Sigmoid colon (tissue), 7 donors: Measurements from ENCODE around the gene ZNF275. TPM values are rescaled to one million over a fixed set of nuclear protein-coding genes. Genes with fewer than 3 reads are reported as not detected.

ENCODE experiments used
- DNase-seq: peaks from one replicate; pipeline ENCODE4 v3.0.0-alpha.2; 2019
- H3K27ac ChIP-seq, 4 donors: fragments of 200-600 bp; sonication (generic); one replicate each; pipeline ENCODE4 v1.5.1; 2016 to 2019; ENCODE audit warnings: mild to moderate bottlenecking in 1 of 4
- H3K27me3 ChIP-seq, 3 donors: fragments of 200-600 bp; sonication (generic); one replicate each; pipeline ENCODE4 v1.5.1; 2019; ENCODE audit warnings: mild to moderate bottlenecking in 1 of 3
- H3K36me3 ChIP-seq, 4 donors: fragments of 200-600 bp; sonication (generic); one replicate each; pipeline ENCODE4 v1.5.1; 2016 to 2019
- H3K4me1 ChIP-seq, 4 donors: fragments of 200-600 bp; sonication (generic); one replicate each; pipeline ENCODE4 v1.5.1; 2017 to 2019
- H3K4me3 ChIP-seq, 4 donors: fragments of 200-600 bp; sonication (generic); one replicate each; pipeline ENCODE4 v1.5.1; 2017 to 2019; ENCODE audit warnings: mild to moderate bottlenecking in 2 of 4, moderate library complexity in 1 of 4
- H3K9me3 ChIP-seq, 4 donors: fragments of 200-600 bp in 3 of 4; sonication (generic) in 3 of 4; one replicate each; pipeline versions ENCODE4 v1.5.1 to v1.6.1; 2013 to 2019
- EP300 ChIP-seq, 4 donors: sonication (generic); formaldehyde crosslinking; IDR thresholded peaks; one replicate each; pipeline ENCODE4 v1.6.1; 2017; ENCODE audit warnings: antibody characterized with exemption in 4 of 4
- POLR2A ChIP-seq, 2 donors: fragments of 450-650 bp; IDR thresholded peaks; one replicate each; pipeline ENCODE4 v1.6.1; 2016; ENCODE audit warnings: antibody characterized with exemption in 2 of 2, mild to moderate bottlenecking in 2 of 2, moderate library complexity in 2 of 2
- POLR2AphosphoS5 ChIP-seq, 4 donors: sonication (generic); formaldehyde crosslinking; IDR thresholded peaks; one replicate each; pipeline ENCODE4 v1.6.1; 2017; ENCODE audit warnings: antibody characterized with exemption in 4 of 4
- WGBS, 2 donors: extraction: QIAGEN DNeasy Blood & Tissue Kit; methylation state at CpG; one replicate each; pipeline ENCODE4 v1.1.7; 2013; 5-methylcytosine and 5-hydroxymethylcytosine counted together
- intact Hi-C: fragments of 100-400 bp; cut with DNase I; formaldehyde crosslinking; loops from one replicate; pipeline ENCODE4 v1.15.1; 2023
- polyA plus RNA-seq, 3 donors: library from polyadenylated mRNA; stranded (reverse); fragments of 200-250 nt; gene quantifications; one replicate each; pipeline ENCODE4 v1.2.3, GENCODE V29; 2013
- total RNA-seq, 4 donors: library from RNA; depleted of rRNA; stranded (reverse); fragments of >200 nt; gene quantifications; one replicate each; pipeline ENCODE4 v1.1.0, GENCODE V29; 2016
- TF ChIP-seq, protein P1 (sequence below), 4 experiments: fragments of 450-650 bp in 3 of 4; fragments of 200-600 bp in 1 of 4; IDR thresholded peaks; one replicate each; pipeline ENCODE4 v1.5.1; 2016 to 2019; ENCODE audit warnings: antibody characterized with exemption in 4 of 4, mild to moderate bottlenecking in 3 of 4, moderate library complexity in 2 of 4
- donor health status: healthy with polysubstance abuse.
- donor health status: Bipolar disorder and iron deficiency.
- donor health status: healthy.

The ZNF275 gene
- total and polyA plus RNA-seq, 7 donors, result 1.4 to 13.3 (median 8.6) TPM

DNA sequence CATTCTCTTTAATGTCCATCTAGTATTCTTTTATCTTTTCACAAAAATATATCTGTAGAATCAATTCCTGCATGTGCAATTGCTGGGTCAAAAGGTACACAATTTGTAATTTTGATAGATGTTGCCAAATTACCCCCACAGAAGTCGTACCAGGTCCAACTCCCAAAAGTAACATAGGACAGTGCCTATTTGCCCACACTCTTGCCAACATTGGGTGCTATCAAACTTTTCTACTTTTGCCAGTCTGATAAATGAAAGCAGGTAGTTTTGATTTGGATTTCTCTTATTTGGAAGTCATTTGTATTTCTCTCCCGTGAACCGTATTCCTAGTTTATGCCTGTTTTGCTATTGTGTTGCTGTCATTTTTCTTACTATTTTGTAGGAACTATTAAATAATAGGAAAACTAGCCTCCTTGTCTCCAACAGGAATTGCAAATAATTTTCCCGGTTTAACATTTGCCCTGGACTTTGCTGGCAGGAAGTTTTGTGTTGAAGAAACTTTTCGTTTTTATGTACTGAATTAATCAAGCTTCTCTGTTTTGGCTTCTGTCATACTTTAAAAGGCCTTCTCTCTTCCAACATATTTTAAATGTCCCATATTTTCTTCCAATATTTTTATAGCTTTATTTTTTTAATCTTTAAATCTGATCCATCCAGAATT lies 33.1 kb downstream of the ZNF275 start:
- TF ChIP-seq POLR2AphosphoS5 (IDR thresholded peaks at IDR 0.05), result no peak

DNA sequence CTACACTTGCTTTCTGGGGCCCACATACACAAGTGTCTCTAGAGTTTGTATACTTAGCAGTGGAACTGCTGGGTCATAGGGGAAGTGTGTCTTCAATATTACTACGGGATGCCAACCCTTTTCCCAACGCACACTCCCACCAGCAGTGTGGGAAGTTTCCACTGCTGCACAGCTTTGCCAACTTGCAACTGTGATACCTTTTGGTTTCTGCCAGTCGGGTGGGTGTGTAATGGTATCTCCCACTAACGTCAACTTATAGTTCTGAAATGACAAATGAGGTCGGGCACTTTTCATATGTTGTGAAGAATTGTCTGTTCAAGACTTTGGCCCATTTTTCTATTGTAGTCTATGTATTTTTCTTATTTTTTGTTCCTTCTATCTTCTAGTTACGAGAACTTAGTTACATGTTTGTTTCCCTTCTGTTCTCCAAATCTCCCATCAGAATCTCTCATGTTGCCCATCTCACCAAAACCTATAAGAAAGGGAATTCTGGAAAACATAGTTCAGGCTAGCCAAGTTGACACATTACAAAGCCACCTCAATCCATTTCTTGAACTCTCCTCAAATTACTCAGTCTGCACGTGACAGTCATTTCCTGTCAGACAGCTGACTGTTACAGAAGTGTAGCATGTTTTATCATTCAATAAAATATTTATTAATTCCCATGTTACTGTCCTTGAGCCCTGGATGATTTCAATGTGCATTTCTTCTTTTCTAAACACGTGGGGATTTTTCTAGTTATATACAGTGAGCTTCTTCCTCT lies 36.5 kb downstream of the ZNF275 start:
- intact Hi-C loops, result no loop called here
- no peak overlapping the region for H3K4me3 ChIP-seq
- no peaks in the 10 kb centered on the region for H3K9me3 ChIP-seq
- H3K36me3 ChIP-seq, result no peaks in the 10 kb centered on the region
- H3K4me1 ChIP-seq, result no peaks in the 10 kb centered on the region
- TF ChIP-seq POLR2A (IDR thresholded peaks at IDR 0.05) (no peak), EP300 (IDR thresholded peaks at IDR 0.05) (no peak), POLR2AphosphoS5 (IDR thresholded peaks at IDR 0.05) (no peak)
- TF ChIP-seq, protein P1, sequence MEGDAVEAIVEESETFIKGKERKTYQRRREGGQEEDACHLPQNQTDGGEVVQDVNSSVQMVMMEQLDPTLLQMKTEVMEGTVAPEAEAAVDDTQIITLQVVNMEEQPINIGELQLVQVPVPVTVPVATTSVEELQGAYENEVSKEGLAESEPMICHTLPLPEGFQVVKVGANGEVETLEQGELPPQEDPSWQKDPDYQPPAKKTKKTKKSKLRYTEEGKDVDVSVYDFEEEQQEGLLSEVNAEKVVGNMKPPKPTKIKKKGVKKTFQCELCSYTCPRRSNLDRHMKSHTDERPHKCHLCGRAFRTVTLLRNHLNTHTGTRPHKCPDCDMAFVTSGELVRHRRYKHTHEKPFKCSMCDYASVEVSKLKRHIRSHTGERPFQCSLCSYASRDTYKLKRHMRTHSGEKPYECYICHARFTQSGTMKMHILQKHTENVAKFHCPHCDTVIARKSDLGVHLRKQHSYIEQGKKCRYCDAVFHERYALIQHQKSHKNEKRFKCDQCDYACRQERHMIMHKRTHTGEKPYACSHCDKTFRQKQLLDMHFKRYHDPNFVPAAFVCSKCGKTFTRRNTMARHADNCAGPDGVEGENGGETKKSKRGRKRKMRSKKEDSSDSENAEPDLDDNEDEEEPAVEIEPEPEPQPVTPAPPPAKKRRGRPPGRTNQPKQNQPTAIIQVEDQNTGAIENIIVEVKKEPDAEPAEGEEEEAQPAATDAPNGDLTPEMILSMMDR (IDR thresholded peaks at IDR 0.05), result no peak
- no peaks in the 10 kb centered on the region for H3K27me3 ChIP-seq
- no peak for DNase-seq
- no peak overlapping the region for H3K27ac ChIP-seq
- 56 to 69% methylated on average over 8 of the region's 8 CpGs for WGBS, 2 donors

More for the DNA sequence above, 33.1 kb downstream of the ZNF275 start:
- Histone ChIP-seq H3K27ac (no peak overlapping the region), H3K36me3 (no peaks in the 10 kb centered on the region), H3K4me1 (no peaks in the 10 kb centered on the region), H3K4me3 (no peak overlapping the region), H3K27me3 (no peaks in the 10 kb centered on the region), H3K9me3 (no peaks in the 10 kb centered on the region)
- intact Hi-C loops, result no loop called here
- no peak for DNase-seq
- 81 to 83% methylated on average over 5 of the region's 5 CpGs for WGBS, 2 donors

DNA sequence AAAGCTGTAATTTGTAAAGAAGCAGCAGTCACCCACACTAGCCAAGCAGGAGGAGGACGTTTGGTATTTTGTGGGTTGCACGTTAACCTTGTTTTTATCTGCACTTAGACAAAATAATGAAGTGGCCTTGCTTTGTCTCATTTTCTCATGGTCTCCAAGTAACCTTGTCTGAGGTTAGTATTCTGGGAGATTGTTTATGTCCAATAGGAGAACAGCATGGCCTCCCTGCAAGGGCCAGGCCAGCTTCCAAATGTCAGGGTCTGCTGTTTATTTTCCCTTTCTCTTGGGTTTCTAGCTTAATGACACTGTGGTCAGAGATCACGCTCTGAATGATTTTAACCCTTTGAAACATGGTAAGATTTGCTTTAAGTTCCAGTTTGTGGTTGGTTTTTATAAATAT lies 37.3 kb downstream of the ZNF275 start:
- no peak overlapping the region for H3K27ac ChIP-seq

DNA sequence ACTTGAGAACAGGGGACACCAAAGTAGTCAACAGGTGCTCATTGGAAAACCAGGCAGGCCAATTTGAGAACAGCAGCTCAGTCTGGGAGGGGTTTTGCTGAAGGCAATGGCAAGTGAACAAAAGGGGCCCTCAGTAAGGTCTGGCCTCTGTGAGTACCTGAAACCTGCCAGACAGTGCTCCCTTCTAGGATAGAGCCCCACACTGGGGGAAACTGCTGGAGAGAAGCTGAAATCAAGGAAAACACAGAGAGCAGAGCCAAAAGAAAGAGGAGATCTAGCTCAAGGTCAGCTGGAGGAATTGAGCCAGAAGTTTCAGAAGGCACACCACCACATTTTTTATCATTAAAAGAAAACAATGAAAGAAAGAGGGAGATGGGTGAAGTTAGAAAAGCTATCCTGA lies 39.0 kb downstream of the ZNF275 start:
- Histone ChIP-seq H3K4me3 (no peak overlapping the region), H3K27ac (no peak overlapping the region), H3K27me3 (no peaks in the 10 kb centered on the region), H3K36me3 (no peaks in the 10 kb centered on the region), H3K9me3 (no peaks in the 10 kb centered on the region), H3K4me1 (no peaks in the 10 kb centered on the region)
- TF ChIP-seq, protein P1 (IDR thresholded peaks at IDR 0.05), result no peak
- TF ChIP-seq POLR2A (IDR thresholded peaks at IDR 0.05) (no peak), POLR2AphosphoS5 (IDR thresholded peaks at IDR 0.05) (no peak), EP300 (IDR thresholded peaks at IDR 0.05) (no peak)
- intact Hi-C loops, result no loop called here
- no peak for DNase-seq

More for the DNA sequence above, 37.3 kb downstream of the ZNF275 start:
- H3K4me1 ChIP-seq, result no peaks in the 10 kb centered on the region
- no peak for DNase-seq
- intact Hi-C loops, result no loop called here
- 41 to 58% methylated on average over 3 of the region's 3 CpGs for WGBS, 2 donors
- no peak for TF ChIP-seq EP300 (IDR thresholded peaks at IDR 0.05)
- no peak for TF ChIP-seq POLR2A (IDR thresholded peaks at IDR 0.05)
- no peaks in the 10 kb centered on the region for H3K27me3 ChIP-seq
- no peaks in the 10 kb centered on the region for H3K9me3 ChIP-seq
- no peak overlapping the region for H3K4me3 ChIP-seq
- H3K36me3 ChIP-seq, result no peaks in the 10 kb centered on the region

DNA sequence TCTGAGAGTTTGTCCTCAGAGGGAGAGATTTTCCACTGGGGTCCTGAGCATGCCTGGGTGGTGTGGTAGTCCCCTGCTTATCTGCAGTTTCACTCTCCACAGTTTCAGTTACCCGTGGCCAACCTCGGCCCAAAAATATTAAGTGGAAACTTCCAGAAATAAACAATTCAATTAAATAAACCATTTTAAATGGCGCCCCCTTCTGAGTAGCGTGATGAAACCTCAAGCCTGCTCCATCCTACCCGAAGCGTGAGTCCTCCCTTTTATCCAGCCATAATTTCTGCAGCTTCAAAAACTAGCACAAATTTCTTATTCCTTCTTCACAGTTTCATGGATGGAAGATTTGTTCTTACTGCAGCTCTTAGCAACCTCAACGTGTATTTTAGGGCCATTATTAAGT lies 40.5 kb downstream of the ZNF275 start:
- DNase-seq, result no peak
- no peak overlapping the region for H3K27ac ChIP-seq
- H3K9me3 ChIP-seq, result no peaks in the 10 kb centered on the region
- WGBS, 2 donors, result 57 to 66% methylated on average over 7 of the region's 7 CpGs
- H3K36me3 ChIP-seq, result no peaks in the 10 kb centered on the region
- TF ChIP-seq POLR2A (IDR thresholded peaks at IDR 0.05) (no peak), POLR2AphosphoS5 (IDR thresholded peaks at IDR 0.05) (no peak), EP300 (IDR thresholded peaks at IDR 0.05) (no peak)
- TF ChIP-seq, protein P1 (IDR thresholded peaks at IDR 0.05), result no peak
- intact Hi-C loops, result no loop called here
- H3K27me3 ChIP-seq, result no peaks in the 10 kb centered on the region
- H3K4me1 ChIP-seq, result no peaks in the 10 kb centered on the region
- no peak overlapping the region for H3K4me3 ChIP-seq
